Measurements from ENCODE around the gene SMYD1.

Gene SMYD1

GRCh38 chr2:88085099-88085498 lies 17.5 kb downstream of the SMYD1 start:
- Mint-ChIP-seq H3K36me3 (ENCODE audit: insufficient read depth) (no peaks in the 10 kb centered on the region), H3K4me3 (no peak overlapping the region)

GRCh38 chr2:88085602-88086001 lies 18.0 kb downstream of the SMYD1 start:
- Mint-ChIP-seq H3K9me3 (no peaks in the 10 kb centered on the region), H3K27me3 (peaks cover 18 to 26% of the 10 kb centered on the region in 2 donors), H3K36me3 (ENCODE audit: insufficient read depth) (no peaks in the 10 kb centered on the region), H3K4me3 (no peak overlapping the region), H3K27ac (no peak overlapping the region), H3K4me1 (ENCODE audit: low read depth in 2 of 2) (no peaks in the 10 kb centered on the region)
- DNase-seq (no peak), ATAC-seq (replicated peaks) (no peak)

More at GRCh38 chr2:88085099-88085498, 17.5 kb downstream of the SMYD1 start:
- H3K27me3 Mint-ChIP-seq = peaks cover 18 to 26% of the 10 kb centered on the region in 2 donors
- H3K9me3 Mint-ChIP-seq = no peaks in the 10 kb centered on the region
- no peaks in the 10 kb centered on the region for H3K4me1 Mint-ChIP-seq (ENCODE audit: low read depth in 2 of 2)
- no peak for DNase-seq
- no peak overlapping the region for H3K27ac Mint-ChIP-seq
- no peak for ATAC-seq (replicated peaks)

GRCh38 chr2:88086401-88086800 lies 18.8 kb downstream of the SMYD1 start:
- ATAC-seq (replicated peaks) (no peak), DNase-seq (no peak)
- H3K27ac Mint-ChIP-seq = no peak overlapping the region
- H3K4me1 Mint-ChIP-seq (ENCODE audit: low read depth in 2 of 2) = no peaks in the 10 kb centered on the region
- no peak overlapping the region for H3K4me3 Mint-ChIP-seq
- no peaks in the 10 kb centered on the region for H3K36me3 Mint-ChIP-seq (ENCODE audit: insufficient read depth)
- H3K9me3 Mint-ChIP-seq = no peaks in the 10 kb centered on the region
- peaks cover 18 to 23% of the 10 kb centered on the region in 2 donors for H3K27me3 Mint-ChIP-seq

- DNase-seq = no peak
- no peak for ATAC-seq (replicated peaks)
- H3K27me3 Mint-ChIP-seq = peaks cover 12 to 16% of the 10 kb centered on the region in 2 donors
- no peak overlapping the region for H3K27ac Mint-ChIP-seq
- no peaks in the 10 kb centered on the region for H3K9me3 Mint-ChIP-seq
- H3K36me3 Mint-ChIP-seq (ENCODE audit: insufficient read depth) = no peaks in the 10 kb centered on the region
- H3K4me3 Mint-ChIP-seq = no peak overlapping the region
- H3K4me1 Mint-ChIP-seq (ENCODE audit: low read depth in 2 of 2) = no peaks in the 10 kb centered on the region
These were observed 19.4 kb downstream of the SMYD1 start for GRCh38 chr2:88087073-88087472.

GRCh38 chr2:88087763-88088162 lies 20.1 kb downstream of the SMYD1 start:
- H3K9me3 Mint-ChIP-seq = no peaks in the 10 kb centered on the region
- no peak overlapping the region for H3K4me3 Mint-ChIP-seq
- no peak for ATAC-seq (replicated peaks)
- no peak overlapping the region for H3K27ac Mint-ChIP-seq
- no peaks in the 10 kb centered on the region for H3K4me1 Mint-ChIP-seq (ENCODE audit: low read depth in 2 of 2)
- no peaks in the 10 kb centered on the region for H3K36me3 Mint-ChIP-seq (ENCODE audit: insufficient read depth)
- no peak for DNase-seq
- H3K27me3 Mint-ChIP-seq = peaks cover 6 to 9% of the 10 kb centered on the region in 2 donors

GRCh38 chr2:88088999-88089398 lies 21.4 kb downstream of the SMYD1 start:
- H3K27ac Mint-ChIP-seq = no peak overlapping the region
- no peaks in the 10 kb centered on the region for H3K36me3 Mint-ChIP-seq (ENCODE audit: insufficient read depth)
- no peaks in the 10 kb centered on the region for H3K27me3 Mint-ChIP-seq
- no peak for DNase-seq
- no peaks in the 10 kb centered on the region for H3K9me3 Mint-ChIP-seq
- no peak for ATAC-seq (replicated peaks)
- H3K4me1 Mint-ChIP-seq (ENCODE audit: low read depth in 2 of 2) = no peaks in the 10 kb centered on the region
- no peak overlapping the region for H3K4me3 Mint-ChIP-seq

- Mint-ChIP-seq H3K4me3 (no peak overlapping the region), H3K9me3 (no peaks in the 10 kb centered on the region), H3K4me1 (ENCODE audit: low read depth in 2 of 2) (no peaks in the 10 kb centered on the region), H3K27ac (no peak overlapping the region), H3K36me3 (ENCODE audit: insufficient read depth) (no peaks in the 10 kb centered on the region), H3K27me3 (no peaks in the 10 kb centered on the region)
- ATAC-seq (replicated peaks) (no peak), DNase-seq (no peak)
These were observed 23.0 kb downstream of the SMYD1 start for GRCh38 chr2:88090446-88091283.

- no peaks in the 10 kb centered on the region for H3K4me1 Mint-ChIP-seq (ENCODE audit: low read depth in 2 of 2)
- H3K36me3 Mint-ChIP-seq (ENCODE audit: insufficient read depth) = no peaks in the 10 kb centered on the region
- no peak overlapping the region for H3K27ac Mint-ChIP-seq
- DNase-seq (no peak), ATAC-seq (replicated peaks) (no peak)
- no peaks in the 10 kb centered on the region for H3K9me3 Mint-ChIP-seq
- H3K27me3 Mint-ChIP-seq = peaks cover 0 to 6% of the 10 kb centered on the region in 2 donors
- no peak overlapping the region for H3K4me3 Mint-ChIP-seq
These were observed 24.3 kb downstream of the SMYD1 start for GRCh38 chr2:88091943-88092342.

- H3K4me1 Mint-ChIP-seq (ENCODE audit: low read depth in 2 of 2) = no peaks in the 10 kb centered on the region
- H3K27me3 Mint-ChIP-seq = peaks cover 0 to 11% of the 10 kb centered on the region in 2 donors
- H3K36me3 Mint-ChIP-seq (ENCODE audit: insufficient read depth) = no peaks in the 10 kb centered on the region
- no peak overlapping the region for H3K4me3 Mint-ChIP-seq
- no peaks in the 10 kb centered on the region for H3K9me3 Mint-ChIP-seq
- no peak for ATAC-seq (replicated peaks)
- DNase-seq = no peak
- no peak overlapping the region for H3K27ac Mint-ChIP-seq
These were observed 25.1 kb downstream of the SMYD1 start for GRCh38 chr2:88092773-88093172.

GRCh38 chr2:88095022-88095421 lies 27.4 kb downstream of the SMYD1 start:
- no peaks in the 10 kb centered on the region for H3K36me3 Mint-ChIP-seq (ENCODE audit: insufficient read depth)
- no peaks in the 10 kb centered on the region for H3K4me1 Mint-ChIP-seq (ENCODE audit: low read depth in 2 of 2)
- no peak overlapping the region for H3K4me3 Mint-ChIP-seq
- ATAC-seq (replicated peaks) (no peak), DNase-seq (no peak)
- no peaks in the 10 kb centered on the region for H3K9me3 Mint-ChIP-seq
- H3K27me3 Mint-ChIP-seq = peaks cover 3 to 15% of the 10 kb centered on the region in 2 donors
- no peak overlapping the region for H3K27ac Mint-ChIP-seq

- Mint-ChIP-seq H3K36me3 (ENCODE audit: insufficient read depth) (no peaks in the 10 kb centered on the region), H3K4me1 (ENCODE audit: low read depth in 2 of 2) (no peaks in the 10 kb centered on the region), H3K27ac (no peak overlapping the region), H3K4me3 (no peak overlapping the region), H3K27me3 (peaks cover 13 to 28% of the 10 kb centered on the region in 2 donors), H3K9me3 (no peaks in the 10 kb centered on the region)
- DNase-seq (no peak), ATAC-seq (replicated peaks) (no peak)
These were observed 29.1 kb downstream of the SMYD1 start for GRCh38 chr2:88096708-88097107.

- no peaks in the 10 kb centered on the region for H3K36me3 Mint-ChIP-seq (ENCODE audit: insufficient read depth)
- H3K27ac Mint-ChIP-seq = no peak overlapping the region
- H3K9me3 Mint-ChIP-seq = no peaks in the 10 kb centered on the region
- DNase-seq (no peak), ATAC-seq (replicated peaks) (no peak)
- H3K4me3 Mint-ChIP-seq = no peak overlapping the region
- no peaks in the 10 kb centered on the region for H3K4me1 Mint-ChIP-seq (ENCODE audit: low read depth in 2 of 2)
- peaks cover 13 to 30% of the 10 kb centered on the region in 2 donors for H3K27me3 Mint-ChIP-seq
These were observed 29.6 kb downstream of the SMYD1 start for GRCh38 chr2:88097192-88097591.

- no peak for DNase-seq
- Mint-ChIP-seq H3K36me3 (ENCODE audit: insufficient read depth) (no peaks in the 10 kb centered on the region), H3K4me3 (no peak overlapping the region), H3K27me3 (peaks cover 22 to 38% of the 10 kb centered on the region in 2 donors), H3K9me3 (no peaks in the 10 kb centered on the region), H3K27ac (no peak overlapping the region), H3K4me1 (ENCODE audit: low read depth in 2 of 2) (no peaks in the 10 kb centered on the region)
- ATAC-seq (replicated peaks) = no peak
These were observed 30.4 kb downstream of the SMYD1 start for GRCh38 chr2:88097891-88098557.

GRCh38 chr2:88098558-88098900 lies 30.9 kb downstream of the SMYD1 start:
- DNase-seq (no peak), ATAC-seq (replicated peaks) (no peak)
- H3K36me3 Mint-ChIP-seq (ENCODE audit: insufficient read depth) = no peaks in the 10 kb centered on the region
- H3K4me1 Mint-ChIP-seq (ENCODE audit: low read depth in 2 of 2) = no peaks in the 10 kb centered on the region
- no peak overlapping the region for H3K27ac Mint-ChIP-seq
- no peak overlapping the region for H3K4me3 Mint-ChIP-seq
- no peaks in the 10 kb centered on the region for H3K9me3 Mint-ChIP-seq
- peaks cover 25 to 42% of the 10 kb centered on the region in 2 donors for H3K27me3 Mint-ChIP-seq

All from effector memory CD8-positive, alpha-beta T cell (primary cell).